Heart left ventricle (tissue), 13 donors: ENCODE measurements around the gene SPECC1.
"Not testable (repeated sequence)": the region's sequence is repeated elsewhere in the genome, so short reads cannot be mapped to it uniquely, and the experiment has no call there.

Source experiments
- POLR2A ChIP-seq, 2 donors: fragments of 450-650 bp; IDR thresholded peaks; one replicate each; pipeline ENCODE4 v1.6.1; 2017; ENCODE audit warnings: antibody characterized with exemption in 2 of 2, mild to moderate bottlenecking in 2 of 2, moderate library complexity in 2 of 2
- TF ChIP-seq, protein P1 (sequence below), 12 donors: fragments of 200-600 bp; sonication (generic) in 4 of 12; IDR thresholded peaks; one replicate each; pipeline versions ENCODE4 v1.5.0 to v1.8.0; 2018 to 2022; ENCODE audit warnings: antibody characterized with exemption in 12 of 12, mild to moderate bottlenecking in 5 of 12
- donor health status: ischemic (EF 13 %, LVEDD 7.1; RV severe dilation, severe dysfunction).
- donor health status: DM: no; HTN: yes; CAD: no.
- donor health status: DM: no; HTN: no; CAD: no.
- donor health status: ischemic (EF 25% LVEDD 6.9; RV normal size, moderate dysfunction).
- donor health status: ischemic (EF 25% LVEDD 5.7; RV mildly dilated, moderate dysfunction).
- donor health status: ischemic (EF 35%, LVEDD 5.7; RV mildly dilated, moderate dysfunction).
- donor health status: nonischemic (EF 11% LVEDD 7.7; RV severe dilation, severe dysfunction).
- donor health status: DM: yes; HTN: yes; CAD: no.
- donor health status: PGD.
- donor health status: ischemic (EF 29% LVEDD 5.4; RV normal size, mild dysfunction).
- donor health status: nonischemic (EF 23%, LVEDD 6.1; RV moderate dilation, normal function).

DNA sequence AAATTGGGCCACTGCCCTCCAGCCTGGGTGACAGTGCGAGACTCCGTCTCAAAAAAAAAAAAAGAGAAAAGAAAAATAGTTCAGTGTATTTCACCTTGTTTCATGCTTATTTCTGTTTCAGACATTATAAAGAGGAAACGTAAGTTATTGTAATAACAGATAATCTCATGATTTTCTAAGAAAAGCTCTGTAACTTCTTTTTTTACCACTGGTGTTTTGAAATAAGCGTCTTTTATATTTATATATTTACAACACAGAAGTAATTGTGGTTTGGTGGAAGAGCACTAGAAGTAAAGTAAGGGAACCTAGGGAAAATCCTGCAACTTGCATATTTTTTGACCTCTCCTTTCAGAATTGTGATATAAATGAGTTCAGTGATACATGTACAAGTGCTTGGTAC is 354.7 kb downstream of the SPECC1 start:
- not testable (repeated sequence) for TF ChIP-seq POLR2A (IDR thresholded peaks at IDR 0.05)
- TF ChIP-seq, protein P1, sequence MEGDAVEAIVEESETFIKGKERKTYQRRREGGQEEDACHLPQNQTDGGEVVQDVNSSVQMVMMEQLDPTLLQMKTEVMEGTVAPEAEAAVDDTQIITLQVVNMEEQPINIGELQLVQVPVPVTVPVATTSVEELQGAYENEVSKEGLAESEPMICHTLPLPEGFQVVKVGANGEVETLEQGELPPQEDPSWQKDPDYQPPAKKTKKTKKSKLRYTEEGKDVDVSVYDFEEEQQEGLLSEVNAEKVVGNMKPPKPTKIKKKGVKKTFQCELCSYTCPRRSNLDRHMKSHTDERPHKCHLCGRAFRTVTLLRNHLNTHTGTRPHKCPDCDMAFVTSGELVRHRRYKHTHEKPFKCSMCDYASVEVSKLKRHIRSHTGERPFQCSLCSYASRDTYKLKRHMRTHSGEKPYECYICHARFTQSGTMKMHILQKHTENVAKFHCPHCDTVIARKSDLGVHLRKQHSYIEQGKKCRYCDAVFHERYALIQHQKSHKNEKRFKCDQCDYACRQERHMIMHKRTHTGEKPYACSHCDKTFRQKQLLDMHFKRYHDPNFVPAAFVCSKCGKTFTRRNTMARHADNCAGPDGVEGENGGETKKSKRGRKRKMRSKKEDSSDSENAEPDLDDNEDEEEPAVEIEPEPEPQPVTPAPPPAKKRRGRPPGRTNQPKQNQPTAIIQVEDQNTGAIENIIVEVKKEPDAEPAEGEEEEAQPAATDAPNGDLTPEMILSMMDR (IDR thresholded peaks at IDR 0.05): not testable (repeated sequence)
